Measurements from ENCODE around the gene DELE1. TPM values are rescaled to one million over a fixed set of nuclear protein-coding genes. Genes with fewer than 3 reads are reported as not detected.

The DELE1 gene
- total RNA-seq, 1 donor from 2014 or later, result 108 TPM

GRCh38 chr5:141928051-141928450 is 4.4 kb downstream of the DELE1 start:
- no peak overlapping the region for H3K27ac Mint-ChIP-seq (ENCODE audit: unreplicated experiment)

GRCh38 chr5:141929398-141930058 is 5.9 kb downstream of the DELE1 start:
- no peaks in the 10 kb centered on the region for H3K4me1 Mint-ChIP-seq (ENCODE audit: low read depth, unreplicated experiment)
- H3K27me3 Mint-ChIP-seq (ENCODE audit: unreplicated experiment), result peaks cover 2% of the 10 kb centered on the region
- no peak for DNase-seq
- no peak for TF ChIP-seq CTCF (IDR thresholded peaks at IDR 0.05; ENCODE audit: partially characterized antibody, unreplicated experiment)
- no peak overlapping the region for H3K4me3 Mint-ChIP-seq (ENCODE audit: unreplicated experiment)
- H3K36me3 Mint-ChIP-seq (ENCODE audit: unreplicated experiment), result no peaks in the 10 kb centered on the region
- H3K27ac Mint-ChIP-seq (ENCODE audit: unreplicated experiment), result no peak overlapping the region
- H3K9me3 Mint-ChIP-seq (ENCODE audit: unreplicated experiment), result peaks cover 5% of the 10 kb centered on the region

More at GRCh38 chr5:141928051-141928450, 4.4 kb downstream of the DELE1 start:
- Mint-ChIP-seq H3K4me1 (ENCODE audit: low read depth, unreplicated experiment) (peaks cover 2% of the 10 kb centered on the region), H3K27me3 (ENCODE audit: unreplicated experiment) (peaks cover 2% of the 10 kb centered on the region), H3K9me3 (ENCODE audit: unreplicated experiment) (peaks cover 5% of the 10 kb centered on the region), H3K4me3 (ENCODE audit: unreplicated experiment) (no peak overlapping the region), H3K36me3 (ENCODE audit: unreplicated experiment) (no peaks in the 10 kb centered on the region)
- no peak for TF ChIP-seq CTCF (IDR thresholded peaks at IDR 0.05; ENCODE audit: partially characterized antibody, unreplicated experiment)
- DNase-seq, result no peak

- no peak for DNase-seq
- H3K36me3 Mint-ChIP-seq (ENCODE audit: unreplicated experiment), result no peaks in the 10 kb centered on the region
- H3K4me1 Mint-ChIP-seq (ENCODE audit: low read depth, unreplicated experiment), result no peaks in the 10 kb centered on the region
- H3K9me3 Mint-ChIP-seq (ENCODE audit: unreplicated experiment), result peaks cover 5% of the 10 kb centered on the region
- H3K27ac Mint-ChIP-seq (ENCODE audit: unreplicated experiment), result no peak overlapping the region
- no peak overlapping the region for H3K4me3 Mint-ChIP-seq (ENCODE audit: unreplicated experiment)
- peaks cover 3% of the 10 kb centered on the region for H3K27me3 Mint-ChIP-seq (ENCODE audit: unreplicated experiment)
- no peak for TF ChIP-seq CTCF (IDR thresholded peaks at IDR 0.05; ENCODE audit: partially characterized antibody, unreplicated experiment)
These were observed 8.0 kb downstream of the DELE1 start for GRCh38 chr5:141931694-141932093.

- no peak for DNase-seq
- Mint-ChIP-seq H3K9me3 (ENCODE audit: unreplicated experiment) (peaks cover 5% of the 10 kb centered on the region), H3K4me1 (ENCODE audit: low read depth, unreplicated experiment) (no peaks in the 10 kb centered on the region), H3K27ac (ENCODE audit: unreplicated experiment) (no peak overlapping the region), H3K27me3 (ENCODE audit: unreplicated experiment) (peaks cover 1% of the 10 kb centered on the region), H3K4me3 (ENCODE audit: unreplicated experiment) (no peak overlapping the region), H3K36me3 (ENCODE audit: unreplicated experiment) (no peaks in the 10 kb centered on the region)
- TF ChIP-seq CTCF (IDR thresholded peaks at IDR 0.05; ENCODE audit: partially characterized antibody, unreplicated experiment), result no peak
These were observed 9.5 kb downstream of the DELE1 start for GRCh38 chr5:141933151-141933550.

GRCh38 chr5:141934099-141934844 is 10.6 kb downstream of the DELE1 start:
- DNase-seq, result no peak
- H3K4me1 Mint-ChIP-seq (ENCODE audit: low read depth, unreplicated experiment), result no peaks in the 10 kb centered on the region
- H3K36me3 Mint-ChIP-seq (ENCODE audit: unreplicated experiment), result no peaks in the 10 kb centered on the region
- no peak overlapping the region for H3K4me3 Mint-ChIP-seq (ENCODE audit: unreplicated experiment)
- H3K9me3 Mint-ChIP-seq (ENCODE audit: unreplicated experiment), result peaks cover 6% of the 10 kb centered on the region
- no peak overlapping the region for H3K27ac Mint-ChIP-seq (ENCODE audit: unreplicated experiment)
- peaks cover 1% of the 10 kb centered on the region for H3K27me3 Mint-ChIP-seq (ENCODE audit: unreplicated experiment)
- TF ChIP-seq CTCF (IDR thresholded peaks at IDR 0.05; ENCODE audit: partially characterized antibody, unreplicated experiment), result no peak

Data from glutamatergic neuron (in vitro differentiated cells).